ENCODE results near the gene PIGL. TPM values are rescaled to one million over a fixed set of nuclear protein-coding genes. Genes with fewer than 3 reads are reported as not detected.

PIGL gene
- total RNA-seq, 3 donors from 2014 or later = 54.6 to 76.2 (median 68.8) TPM

DNA sequence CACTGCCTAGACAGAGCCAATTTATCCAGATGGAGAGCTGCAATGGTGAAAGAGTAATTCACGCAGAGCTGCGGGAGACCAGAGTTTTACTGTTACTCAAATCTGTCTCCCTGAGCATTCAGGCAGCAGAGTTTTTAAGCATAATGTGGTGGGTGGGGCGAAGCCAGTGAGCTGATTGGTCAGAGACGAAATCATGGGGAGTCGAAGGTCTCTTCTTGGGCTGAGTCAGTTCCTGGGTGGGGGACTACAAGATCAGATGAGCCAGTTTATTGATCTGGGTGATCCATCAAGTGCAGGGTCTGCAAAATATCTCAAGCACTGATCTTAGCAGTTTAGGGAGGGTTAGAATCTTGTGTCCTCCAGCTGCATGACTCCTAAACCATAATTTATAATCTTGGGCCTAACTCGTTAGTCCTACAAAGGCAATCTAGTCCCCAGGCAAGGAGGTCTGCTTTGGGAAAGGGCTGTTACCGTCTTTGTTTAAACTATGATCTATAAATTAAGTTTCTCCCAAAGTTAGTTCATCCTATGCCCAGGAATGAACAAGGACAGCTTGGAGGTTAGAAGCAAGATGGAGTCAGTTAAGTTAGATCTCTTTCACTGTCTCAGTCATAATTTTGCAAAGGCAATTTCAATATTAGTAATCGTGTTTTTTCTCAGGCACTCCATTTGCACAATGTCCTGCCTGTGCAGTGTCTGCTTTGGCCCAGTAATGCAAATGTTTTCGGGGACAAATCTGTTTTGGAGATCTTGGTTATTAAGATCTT is 27.0 kb downstream of the PIGL start:
- Histone ChIP-seq H3K4me1 (no peaks in the 10 kb centered on the region), H3K36me3 (no peaks in the 10 kb centered on the region), H3K4me3 (no peak overlapping the region), H3K27ac (no peak overlapping the region), H3K9me3 (no peaks in the 10 kb centered on the region), H3K27me3 (no peaks in the 10 kb centered on the region)
- intact Hi-C loops (cut with DNase I; ENCODE audit: low total_unique reads) = no loop called here
- TF ChIP-seq, protein P1, sequence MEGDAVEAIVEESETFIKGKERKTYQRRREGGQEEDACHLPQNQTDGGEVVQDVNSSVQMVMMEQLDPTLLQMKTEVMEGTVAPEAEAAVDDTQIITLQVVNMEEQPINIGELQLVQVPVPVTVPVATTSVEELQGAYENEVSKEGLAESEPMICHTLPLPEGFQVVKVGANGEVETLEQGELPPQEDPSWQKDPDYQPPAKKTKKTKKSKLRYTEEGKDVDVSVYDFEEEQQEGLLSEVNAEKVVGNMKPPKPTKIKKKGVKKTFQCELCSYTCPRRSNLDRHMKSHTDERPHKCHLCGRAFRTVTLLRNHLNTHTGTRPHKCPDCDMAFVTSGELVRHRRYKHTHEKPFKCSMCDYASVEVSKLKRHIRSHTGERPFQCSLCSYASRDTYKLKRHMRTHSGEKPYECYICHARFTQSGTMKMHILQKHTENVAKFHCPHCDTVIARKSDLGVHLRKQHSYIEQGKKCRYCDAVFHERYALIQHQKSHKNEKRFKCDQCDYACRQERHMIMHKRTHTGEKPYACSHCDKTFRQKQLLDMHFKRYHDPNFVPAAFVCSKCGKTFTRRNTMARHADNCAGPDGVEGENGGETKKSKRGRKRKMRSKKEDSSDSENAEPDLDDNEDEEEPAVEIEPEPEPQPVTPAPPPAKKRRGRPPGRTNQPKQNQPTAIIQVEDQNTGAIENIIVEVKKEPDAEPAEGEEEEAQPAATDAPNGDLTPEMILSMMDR (IDR thresholded peaks at IDR 0.05) = no peak
- TF ChIP-seq POLR2AphosphoS5 (IDR thresholded peaks at IDR 0.05) = no peak
- TF ChIP-seq POLR2A (IDR thresholded peaks at IDR 0.05) = no peak
- DNase-seq (ENCODE audit: low spot score in 2 of 2) = no peak

DNA sequence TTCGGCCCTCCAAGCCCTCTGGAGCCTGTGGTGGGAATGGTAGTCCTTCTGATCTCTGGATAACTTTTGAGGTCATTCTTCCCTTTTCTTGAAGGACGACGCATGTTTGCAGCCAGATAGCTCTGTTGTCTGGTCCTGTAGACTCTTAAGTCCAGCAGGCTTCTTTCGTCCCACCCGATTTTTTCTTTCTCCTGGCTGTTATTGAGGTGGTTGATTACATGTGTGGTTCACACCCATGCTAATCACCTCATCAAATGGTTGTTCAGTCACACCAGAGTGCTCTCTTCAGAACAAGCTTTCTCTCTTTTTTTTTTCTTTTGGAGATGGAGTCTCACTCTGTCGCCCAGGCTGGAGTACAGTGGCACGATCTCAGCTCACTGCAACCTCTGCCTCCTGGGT is 30.6 kb downstream of the PIGL start:
- Histone ChIP-seq H3K9me3 (no peaks in the 10 kb centered on the region), H3K27me3 (no peaks in the 10 kb centered on the region), H3K27ac (no peak overlapping the region), H3K4me3 (no peak overlapping the region), H3K36me3 (no peaks in the 10 kb centered on the region), H3K4me1 (no peaks in the 10 kb centered on the region)
- DNase-seq (ENCODE audit: low spot score in 2 of 2) = no peak
- TF ChIP-seq POLR2AphosphoS5 (IDR thresholded peaks at IDR 0.05) = no peak
- intact Hi-C loops (cut with DNase I; ENCODE audit: low total_unique reads) = no loop called here

DNA sequence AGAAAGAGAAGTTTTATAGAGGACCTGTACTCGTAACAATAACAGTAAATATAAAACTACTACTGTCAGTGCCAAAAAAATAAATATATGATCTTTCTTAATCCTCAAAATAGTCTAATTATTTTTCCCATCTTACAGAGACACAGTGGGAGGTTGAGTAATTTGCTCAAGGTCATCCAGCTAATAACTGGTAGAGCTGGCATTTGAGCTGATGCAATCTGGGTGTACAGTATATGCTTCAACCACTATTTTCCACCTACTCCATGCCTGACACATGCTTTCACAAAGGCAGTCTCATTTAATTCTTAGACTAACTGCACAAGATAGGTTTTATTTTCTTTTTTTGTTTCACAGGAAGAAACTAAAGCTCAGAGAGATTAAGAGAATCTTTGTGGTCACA is 33.6 kb downstream of the PIGL start:
- no peaks in the 10 kb centered on the region for H3K4me1 ChIP-seq
- no peaks in the 10 kb centered on the region for H3K36me3 ChIP-seq
- TF ChIP-seq POLR2A (IDR thresholded peaks at IDR 0.05) (no peak), POLR2AphosphoS5 (IDR thresholded peaks at IDR 0.05) (no peak)
- TF ChIP-seq, protein P1 (IDR thresholded peaks at IDR 0.05) = no peak
- no peak for DNase-seq (ENCODE audit: low spot score in 2 of 2)
- intact Hi-C loops (cut with DNase I; ENCODE audit: low total_unique reads) = no loop called here
- no peaks in the 10 kb centered on the region for H3K27me3 ChIP-seq
- H3K27ac ChIP-seq = no peak overlapping the region
- H3K4me3 ChIP-seq = no peak overlapping the region
- no peaks in the 10 kb centered on the region for H3K9me3 ChIP-seq

DNA sequence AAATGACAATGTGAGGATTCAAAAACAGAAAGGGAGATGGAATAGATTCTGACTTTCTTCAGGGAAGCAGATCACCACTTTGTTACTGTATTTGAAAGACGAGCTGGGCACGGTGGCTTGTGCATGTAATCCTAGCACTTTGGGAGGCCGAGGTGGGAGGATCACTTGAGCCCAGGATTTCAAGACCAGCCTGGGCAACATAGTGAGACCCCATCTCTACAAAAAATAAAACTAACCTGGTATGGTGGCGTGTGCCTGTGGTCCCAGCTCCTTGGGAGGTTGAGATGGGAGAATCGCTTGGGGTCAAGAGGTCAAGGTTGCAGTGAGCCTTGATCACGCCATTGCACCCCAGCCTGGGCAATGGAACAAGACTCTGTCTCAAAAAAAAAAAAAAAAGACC is 34.0 kb downstream of the PIGL start:
- intact Hi-C loops (cut with DNase I; ENCODE audit: low total_unique reads) = no loop called here
- H3K9me3 ChIP-seq = no peaks in the 10 kb centered on the region
- H3K27me3 ChIP-seq = no peaks in the 10 kb centered on the region
- H3K27ac ChIP-seq = no peak overlapping the region
- TF ChIP-seq POLR2A (IDR thresholded peaks at IDR 0.05) (no peak), POLR2AphosphoS5 (IDR thresholded peaks at IDR 0.05) (no peak)
- TF ChIP-seq, protein P1 (IDR thresholded peaks at IDR 0.05) = no peak
- no peak overlapping the region for H3K4me3 ChIP-seq
- no peaks in the 10 kb centered on the region for H3K36me3 ChIP-seq
- DNase-seq (ENCODE audit: low spot score in 2 of 2) = no peak
- no peaks in the 10 kb centered on the region for H3K4me1 ChIP-seq

DNA sequence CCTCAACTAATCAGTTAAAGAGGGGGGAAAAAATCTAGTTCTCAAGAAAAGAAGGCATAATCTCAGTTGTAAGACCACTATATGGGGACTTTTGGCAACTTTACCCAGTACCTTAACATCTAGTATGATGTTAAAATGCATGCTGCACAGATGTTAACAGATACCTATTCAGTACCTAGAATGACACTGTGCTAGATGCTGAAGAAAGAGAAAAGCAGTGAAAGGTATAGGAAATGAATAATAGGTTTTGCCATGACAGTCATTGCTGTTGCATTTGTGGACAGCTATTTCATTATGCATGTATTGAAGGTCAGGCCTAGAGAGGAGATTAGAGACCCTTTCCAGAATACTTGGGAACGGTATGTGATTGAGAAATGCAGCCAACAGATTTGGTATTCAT is 34.5 kb downstream of the PIGL start:
- Histone ChIP-seq H3K9me3 (no peaks in the 10 kb centered on the region), H3K4me1 (no peaks in the 10 kb centered on the region), H3K4me3 (no peak overlapping the region), H3K27me3 (no peaks in the 10 kb centered on the region), H3K36me3 (no peaks in the 10 kb centered on the region), H3K27ac (no peak overlapping the region)
- intact Hi-C loops (cut with DNase I; ENCODE audit: low total_unique reads) = no loop called here
- TF ChIP-seq POLR2A (IDR thresholded peaks at IDR 0.05) = no peak
- TF ChIP-seq POLR2AphosphoS5 (IDR thresholded peaks at IDR 0.05) = no peak
- TF ChIP-seq, protein P1 (IDR thresholded peaks at IDR 0.05) = no peak
- no peak for DNase-seq (ENCODE audit: low spot score in 2 of 2)

All from breast epithelium (tissue), 4 donors.